H1 (cell line): Measurements from ENCODE around the gene AADACL2. TPM values are rescaled to one million over a fixed set of nuclear protein-coding genes. Genes with fewer than 3 reads are reported as not detected.

Experiments used
- CTCF ChIA-PET: fragments of 300-600 bp; sonication (Branson Sonifier 250); formaldehyde crosslinking; loops from one replicate; lab custom pipeline; 2021; ENCODE audit not compliant: partially characterized antibody; lab: Charles Lee
- POLR2A ChIA-PET: fragments of 300-600 bp; sonication (Branson Sonifier 250); formaldehyde crosslinking; loops from one replicate; lab custom pipeline; 2021; ENCODE audit warnings: inconsistent platforms; ENCODE audit not compliant: partially characterized antibody; lab: Charles Lee
- DNase-seq, 2 experiments: peaks; one replicate each; pipeline versions ENCODE4 v3.0.0 to v3.0.0-alpha.2; 2010 to 2022; ENCODE audit warnings: low spot score in 2 of 2, low read depth in 1 of 2, mixed read lengths in 1 of 2
- FAIRE-seq: peaks from 2 replicates; lab custom pipeline; 2011; peaks lifted over from hg19 to GRCh38; lab: Jason Lieb, UNC
- H2AFZ ChIP-seq: 2 replicates; pipeline ENCODE4 v1.8.1; 2012; ENCODE audit warnings: low read length, inconsistent platforms
- H2AK5ac ChIP-seq: 2 replicates; pipeline ENCODE4 v1.6.1; 2013; ENCODE audit warnings: low read depth, low read length
- H2BK120ac ChIP-seq: replicated peaks from 2 replicates; pipeline ENCODE3; 2013; ENCODE audit warnings: low read depth, low read length, inconsistent platforms
- H2BK12ac ChIP-seq: 2 replicates; pipeline ENCODE4 v1.6.1; 2013; ENCODE audit warnings: low read depth, low read length
- H2BK15ac ChIP-seq: 2 replicates; pipeline ENCODE4 v1.6.1; 2013; ENCODE audit warnings: low read length
- H2BK20ac ChIP-seq: 2 replicates; pipeline ENCODE4 v1.6.1; 2013; ENCODE audit warnings: low read length
- H2BK5ac ChIP-seq: 2 replicates; pipeline ENCODE4 v1.6.1; 2013; ENCODE audit warnings: low read depth, low read length
- H3K14ac ChIP-seq: 2 replicates; pipeline ENCODE4 v1.6.1; 2013; ENCODE audit warnings: inconsistent platforms; ENCODE audit not compliant: insufficient read length
- H3K18ac ChIP-seq: 2 replicates; pipeline ENCODE4 v1.6.1; 2013; ENCODE audit warnings: low read length; ENCODE audit errors: extremely low read depth
- H3K23ac ChIP-seq: 2 replicates; pipeline ENCODE4 v1.6.1; 2013; ENCODE audit warnings: inconsistent platforms; ENCODE audit not compliant: insufficient read length
- H3K23me2 ChIP-seq: 2 replicates; pipeline ENCODE4 v1.6.1; 2013; ENCODE audit warnings: low read depth, low read length
- H3K27ac ChIP-seq: 2 replicates; pipeline ENCODE4 v1.6.1; 2011; ENCODE audit warnings: low read depth, low read length, inconsistent platforms
- H3K27me3 ChIP-seq, 4 experiments: replicated peaks in 1 of 4; 1 replicate in 1 of 4; 2 replicates in 3 of 4; pipeline versions ENCODE4 v1.6.1 to v1.8.1; 2011 to 2013; ENCODE audit warnings: low read length in 3 of 4, mild to moderate bottlenecking in 3 of 4, inconsistent platforms in 2 of 4, mixed read lengths in 2 of 4, moderate library complexity in 1 of 4; ENCODE audit not compliant: control insufficient read depth in 3 of 4, insufficient read depth in 3 of 4; ENCODE audit errors: extremely low read depth in 1 of 4
- H3K36me3 ChIP-seq, 4 experiments: 2 replicates each; pipeline versions ENCODE4 v1.6.1 to v1.8.1; 2011 to 2013; ENCODE audit warnings: mild to moderate bottlenecking in 4 of 4, low read length in 3 of 4, moderate library complexity in 2 of 4, control low read depth in 1 of 4, inconsistent platforms in 1 of 4; ENCODE audit not compliant: insufficient read depth in 4 of 4, control insufficient read depth in 2 of 4
- H3K4ac ChIP-seq: replicated peaks from 2 replicates; pipeline ENCODE3; 2013; ENCODE audit warnings: low read length, low read depth, mixed read lengths, inconsistent platforms; ENCODE audit not compliant: insufficient read length
- H3K4me1 ChIP-seq, 4 experiments: replicated peaks in 1 of 4; 1 replicate in 1 of 4; 2 replicates in 3 of 4; pipeline versions ENCODE4 v1.6.1 to v1.8.1; 2011 to 2013; ENCODE audit warnings: low read length in 3 of 4, inconsistent platforms in 2 of 4, mixed read lengths in 1 of 4; ENCODE audit not compliant: insufficient read depth in 4 of 4, control insufficient read depth in 3 of 4
- H3K4me2 ChIP-seq, 2 experiments: 2 replicates each; pipeline versions ENCODE4 v1.6.1 to v1.8.1; 2011 to 2013; ENCODE audit warnings: low read depth in 2 of 2, low read length in 2 of 2, control low read depth in 1 of 2, inconsistent platforms in 1 of 2, mild to moderate bottlenecking in 1 of 2; ENCODE audit not compliant: insufficient read depth in 1 of 2
- H3K4me3 ChIP-seq, 4 experiments: fragments of 200-600, 300-600 bp in 1 of 4; sonication (generic), shearing (Covaris generic), sonication (Bioruptor Twin) in 1 of 4; 2 replicates each; pipeline versions ENCODE4 v1.5.1 to v1.8.1; 2011 to 2016; ENCODE audit warnings: low read length in 4 of 4, low read depth in 3 of 4, control low read depth in 2 of 4, inconsistent platforms in 2 of 4, mild to moderate bottlenecking in 2 of 4, mixed read lengths in 1 of 4, moderate library complexity in 1 of 4; ENCODE audit not compliant: insufficient read depth in 2 of 4; ENCODE audit errors: extremely low read depth in 1 of 4
- H3K56ac ChIP-seq: replicated peaks from 2 replicates; pipeline ENCODE3; 2013; ENCODE audit warnings: low read depth, mild to moderate bottlenecking, mixed read lengths, low read length, inconsistent platforms; ENCODE audit not compliant: insufficient read length
- H3K79me1 ChIP-seq: 2 replicates; pipeline ENCODE4 v1.6.1; 2013; ENCODE audit warnings: low read depth, low read length, control low read depth
- H3K79me2 ChIP-seq, 2 experiments: 2 replicates each; pipeline versions ENCODE4 v1.6.1 to v1.8.1; 2012 to 2013; ENCODE audit warnings: low read length in 2 of 2, mild to moderate bottlenecking in 2 of 2, inconsistent platforms in 1 of 2; ENCODE audit not compliant: insufficient read depth in 2 of 2, control insufficient read depth in 1 of 2
- H3K9ac ChIP-seq, 4 experiments: replicated peaks in 1 of 4; 1 replicate in 1 of 4; 2 replicates in 3 of 4; pipeline versions ENCODE4 v1.6.1 to v1.8.1; 2011 to 2013; ENCODE audit warnings: low read depth in 3 of 4, low read length in 3 of 4, control low read depth in 2 of 4, mild to moderate bottlenecking in 2 of 4, moderate library complexity in 2 of 4, inconsistent platforms in 1 of 4; ENCODE audit errors: extremely low read depth in 1 of 4
- H3K9me3 ChIP-seq, 2 experiments: 2 replicates each; pipeline versions ENCODE4 v1.6.1 to v1.8.1; 2012 to 2013; ENCODE audit warnings: mild to moderate bottlenecking in 2 of 2, moderate library complexity in 2 of 2, control low read depth in 1 of 2, inconsistent platforms in 1 of 2, low read depth in 1 of 2, low read length in 1 of 2, mixed read lengths in 1 of 2; ENCODE audit not compliant: insufficient read depth in 2 of 2
- H4K20me1 ChIP-seq, 2 experiments: replicated peaks in 1 of 2; 2 replicates each; pipeline versions ENCODE3 to v1.8.1; 2011 to 2013; ENCODE audit warnings: inconsistent platforms in 2 of 2, low read length in 2 of 2, mild to moderate bottlenecking in 1 of 2; ENCODE audit not compliant: insufficient read depth in 2 of 2, control insufficient read depth in 1 of 2
- H4K5ac ChIP-seq: 2 replicates; pipeline ENCODE4 v1.6.1; 2013; ENCODE audit warnings: low read length, low read depth, mixed read lengths, inconsistent platforms; ENCODE audit not compliant: insufficient read length
- H4K8ac ChIP-seq: 2 replicates; pipeline ENCODE4 v1.8.0; 2013; ENCODE audit warnings: mild to moderate bottlenecking, moderate library complexity, low read length, inconsistent platforms; ENCODE audit not compliant: insufficient read depth; ENCODE audit errors: extremely low read depth
- H4K91ac ChIP-seq: replicated peaks from 2 replicates; pipeline ENCODE3; 2013; ENCODE audit warnings: low read length, mixed read lengths, inconsistent platforms; ENCODE audit not compliant: insufficient read length
- BCL11A ChIP-seq, 2 experiments: IDR thresholded peaks; one replicate each; pipeline ENCODE4 v1.6.1; 2011; ENCODE audit warnings: low read depth in 2 of 2, low read length in 2 of 2, mild to moderate bottlenecking in 2 of 2
- CEBPB ChIP-seq: IDR thresholded peaks from 2 replicates; pipeline ENCODE4 v1.6.1; 2012; ENCODE audit warnings: low read depth, low read length
- EGR1 ChIP-seq: IDR thresholded peaks from 2 replicates; pipeline ENCODE4 v1.6.1; 2011; ENCODE audit warnings: low read depth, low read length, borderline replicate concordance
- EZH2 ChIP-seq: fragments of 200-600 bp; sonication (generic); IDR thresholded peaks from 2 replicates; pipeline ENCODE4 v1.7.1; 2012; ENCODE audit warnings: low read depth, mild to moderate bottlenecking, moderate library complexity, low read length, inconsistent platforms; ENCODE audit not compliant: severe bottlenecking
- GABPA ChIP-seq: IDR thresholded peaks from 2 replicates; pipeline ENCODE4 v1.6.1; 2011; ENCODE audit warnings: mild to moderate bottlenecking, low read length, moderate library complexity, borderline replicate concordance; ENCODE audit not compliant: insufficient read depth
- GTF2F1 ChIP-seq: IDR thresholded peaks from 2 replicates; pipeline ENCODE4 v1.6.1; 2012; ENCODE audit warnings: low read depth, low read length, improper control_type of control experiment, borderline replicate concordance
- JUND ChIP-seq: IDR thresholded peaks from 2 replicates; pipeline ENCODE4 v1.6.1; 2011; ENCODE audit warnings: mild to moderate bottlenecking, improper control_type of control experiment, low read length
- MAFK ChIP-seq: IDR thresholded peaks from 2 replicates; pipeline ENCODE4 v1.6.1; 2012; ENCODE audit warnings: low read depth, mild to moderate bottlenecking, improper control_type of control experiment, low read length
- NANOG ChIP-seq: IDR thresholded peaks from 2 replicates; pipeline ENCODE4 v1.6.1; 2011; ENCODE audit warnings: low read length, low read depth, mild to moderate bottlenecking, inconsistent platforms; ENCODE audit not compliant: insufficient read depth, poor library complexity, severe bottlenecking
- POLR2A ChIP-seq, 2 experiments: IDR thresholded peaks; 1 replicate in 1 of 2; 2 replicates in 1 of 2; pipeline ENCODE4 v1.6.1; 2011; ENCODE audit warnings: low read depth in 2 of 2, low read length in 2 of 2, mild to moderate bottlenecking in 2 of 2; ENCODE audit errors: control extremely low read depth in 1 of 2
- POLR2AphosphoS5 ChIP-seq: IDR thresholded peaks from 2 replicates; pipeline ENCODE4 v1.6.1; 2011; ENCODE audit warnings: low read depth, low read length
- TAF7 ChIP-seq: optimal IDR thresholded peaks from 2 replicates; pipeline ENCODE3; 2011; ENCODE audit warnings: low read depth, mild to moderate bottlenecking, inconsistent platforms, low read length, moderate library complexity, borderline replicate concordance
- TBP ChIP-seq: IDR thresholded peaks from 2 replicates; pipeline ENCODE4 v1.6.1; 2011; ENCODE audit warnings: low read depth, low read length, improper control_type of control experiment
- WGBS, 2 experiments: shearing (Covaris generic) in 1 of 2; methylation state at CpG; one replicate each; pipeline versions ENCODE4 v1.1.6 to v1.1.7; 2013 to 2015; ENCODE audit warnings: low lambda C conversion rate in 2 of 2, mixed read lengths in 2 of 2, inconsistent platforms in 1 of 2, low coverage in 1 of 2, missing lambda C conversion rate in 1 of 2; ENCODE audit not compliant: insufficient replicate concordance in 2 of 2, insufficient coverage in 1 of 2, insufficient read length in 1 of 2; ENCODE audit errors: extremely low coverage in 1 of 2, missing lambda C conversion rate in 1 of 2; 5-methylcytosine and 5-hydroxymethylcytosine counted together
- polyA plus RNA-seq, 7 experiments: library from polyadenylated mRNA; depleted of rRNA in 3 of 7; stranded (reverse) in 5 of 7; unstranded in 2 of 7; fragments of >200 nt in 5 of 7; fragments of 200-250 nt in 2 of 7; gene quantifications; 1 replicate in 5 of 7; 2 replicates in 1 of 7; 4 replicates in 1 of 7; pipeline versions ENCODE4 v1.2.1 to v1.2.3, GENCODE V29; 2011 to 2013; ENCODE audit warnings: missing spikeins in 2 of 7, mixed read lengths in 2 of 7
- total RNA-seq: library from RNA; stranded (reverse); fragmentation: NEBNext Ultra II Directional; extraction: Animal tissue kit (Norgen Biotek cat#: 25700); gene quantifications from 2 replicates; pipeline ENCODE4 v1.2.1, GENCODE V29; 2021

AADACL2 gene
- total and polyA plus RNA-seq, 2 of the 8 experiments (the other 6 are each of a cell fraction or from before 2014, with no cell fraction given), result not detected

DNA sequence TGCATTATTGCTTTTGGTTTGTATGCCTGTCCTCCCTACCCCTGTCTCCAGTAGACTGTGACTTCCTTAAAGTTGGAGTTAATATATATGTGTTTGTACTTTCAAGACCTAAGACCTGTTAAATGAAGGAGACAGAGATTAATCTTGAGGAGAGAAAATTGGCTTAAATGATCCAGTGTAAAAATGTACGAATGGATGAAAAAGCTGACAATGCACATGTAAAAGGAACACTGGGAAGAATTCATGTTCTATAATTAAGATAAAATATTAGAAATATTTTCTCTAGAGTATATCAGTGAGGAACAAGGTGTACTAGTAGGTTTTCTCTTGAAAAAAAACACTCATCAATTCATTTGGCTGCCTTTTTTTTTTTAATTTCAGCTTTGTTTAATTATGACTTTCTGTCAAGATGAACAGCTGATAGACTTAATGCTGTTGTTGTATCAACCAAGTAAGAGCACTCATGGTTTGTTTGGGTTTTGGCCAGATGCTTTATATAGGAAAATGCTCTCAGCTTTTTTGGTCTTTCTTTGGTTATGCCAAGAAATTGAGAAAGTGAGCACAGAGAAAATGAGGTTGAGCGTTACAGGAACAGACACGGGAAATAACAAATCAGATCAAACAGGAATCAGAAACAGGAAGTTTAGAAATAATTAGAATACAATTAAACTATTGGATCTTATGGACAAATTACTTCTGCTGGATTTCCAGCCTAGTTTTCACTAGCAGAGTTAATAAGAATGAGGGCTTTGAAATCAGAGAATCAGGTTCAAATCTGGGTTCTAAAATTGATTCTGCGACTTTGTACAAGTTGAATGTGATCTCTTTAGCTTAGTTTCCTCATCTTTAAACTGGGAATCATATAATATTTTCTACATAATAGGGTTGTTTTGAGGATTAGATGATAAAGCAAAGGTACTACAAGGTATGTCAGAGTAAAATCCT, 41.9 kb downstream of the AADACL2 start:
- H4K91ac ChIP-seq, result no peak overlapping the region
- H3K36me3 ChIP-seq, result no peaks in the 10 kb centered on the region
- H3K4me1 ChIP-seq, result no peaks in the 10 kb centered on the region
- H4K8ac ChIP-seq, result no peak overlapping the region
- no peak overlapping the region for H2BK15ac ChIP-seq
- H3K4me2 ChIP-seq, result no peak overlapping the region
- POLR2A ChIA-PET, result no interaction called here
- no peak overlapping the region for H2BK120ac ChIP-seq
- no peaks in the 10 kb centered on the region for H4K20me1 ChIP-seq
- H3K9me3 ChIP-seq, result no peaks in the 10 kb centered on the region
- CTCF ChIA-PET, result interaction anchor here (0.9 kb wide), 1 partner anchor 143 kb away, joined by 3 read pairs; no protein-coding TSS in a partner anchor
- H3K27me3 ChIP-seq, result no peaks in the 10 kb centered on the region
- no peak overlapping the region for H3K27ac ChIP-seq
- H3K79me2 ChIP-seq, result no peaks in the 10 kb centered on the region
- H4K5ac ChIP-seq, result no peak overlapping the region
- no peaks in the 10 kb centered on the region for H3K79me1 ChIP-seq
- H3K9ac ChIP-seq, result no peak overlapping the region
- no peak for DNase-seq
- H3K18ac ChIP-seq, result no peak overlapping the region
- H3K23ac ChIP-seq, result no peak overlapping the region
- no peak for FAIRE-seq
- H2BK20ac ChIP-seq, result no peak overlapping the region
- WGBS, 2 experiments, result 94% methylated on average over 4 of the region's 4 CpGs; no CpG with 5 or more reads in 1 of the 2 experiments
- H2AK5ac ChIP-seq, result no peak overlapping the region
- H2AFZ ChIP-seq, result no peak overlapping the region
- H3K4ac ChIP-seq, result no peak overlapping the region
- H3K23me2 ChIP-seq, result no peaks in the 10 kb centered on the region; the same call in 1 of the 2 replicates
- no peak overlapping the region for H3K4me3 ChIP-seq
- no peak overlapping the region for H2BK5ac ChIP-seq
- no peak overlapping the region for H3K14ac ChIP-seq
- H2BK12ac ChIP-seq, result no peak overlapping the region
- H3K56ac ChIP-seq, result no peak overlapping the region
- TF ChIP-seq POLR2A (IDR thresholded peaks at IDR 0.05; ENCODE audit: control extremely low read depth in 1 of 2, low read depth in 2 of 2, low read length in 2 of 2) (no peak), GABPA (no peak), TAF7 (no peak), EGR1 (no peak), EZH2 (no peak), NANOG (no peak), POLR2AphosphoS5 (no peak), TBP (no peak), CEBPB (no peak), BCL11A (IDR thresholded peaks at IDR 0.05; ENCODE audit: low read depth in 2 of 2, low read length in 2 of 2) (no peak), GTF2F1 (no peak), JUND (no peak), MAFK (no peak)
